Uterus (tissue), 2 donors: ENCODE measurements around the gene MRAP.

Source experiments
- CTCF ChIP-seq, 4 experiments: fragments of 200-600 bp in 2 of 4; fragments of 450-650 bp in 2 of 4; sonication (generic) in 2 of 4; IDR thresholded peaks; one replicate each; pipeline ENCODE4 v1.5.1; 2016 to 2019; ENCODE audit warnings: antibody characterized with exemption in 4 of 4, mild to moderate bottlenecking in 2 of 4, moderate library complexity in 1 of 4
- POLR2A ChIP-seq, 2 donors: fragments of 450-650 bp; IDR thresholded peaks; one replicate each; pipeline ENCODE4 v1.6.1; 2016; ENCODE audit warnings: antibody characterized with exemption in 2 of 2, mild to moderate bottlenecking in 1 of 2, moderate library complexity in 1 of 2

GRCh38 chr21:32249511-32250280 lies 49.0 kb upstream of the MRAP start:
- TF ChIP-seq CTCF (IDR thresholded peaks at IDR 0.05): no peak
- TF ChIP-seq POLR2A (IDR thresholded peaks at IDR 0.05): no peak
